Tibial nerve (tissue), 4 donors: ENCODE results near the gene UBE2E2. TPM values are rescaled to one million over a fixed set of nuclear protein-coding genes. Genes with fewer than 3 reads are reported as not detected.

ENCODE experiments used
- DNase-seq, 2 donors: peaks; one replicate each; pipeline ENCODE4 v3.0.0-alpha.2; 2019; ENCODE audit warnings: low spot score in 2 of 2
- H3K27ac ChIP-seq, 4 donors: fragments of 200-600 bp; sonication (generic) in 3 of 4; one replicate each; pipeline ENCODE4 v1.5.1; 2017 to 2019; ENCODE audit warnings: mild to moderate bottlenecking in 1 of 4
- H3K27me3 ChIP-seq, 2 donors: fragments of 200-600 bp; sonication (generic) in 1 of 2; one replicate each; pipeline versions ENCODE4 v1.5.1 to v1.6.0; 2017 to 2019
- H3K36me3 ChIP-seq, 3 donors: fragments of 200-600 bp; sonication (generic); one replicate each; pipeline ENCODE4 v1.5.1; 2018 to 2019
- H3K4me1 ChIP-seq, 4 donors: fragments of 200-600 bp; sonication (generic) in 3 of 4; one replicate each; pipeline ENCODE4 v1.5.1; 2017 to 2019
- H3K4me3 ChIP-seq, 4 donors: fragments of 200-600 bp; sonication (generic) in 3 of 4; one replicate each; pipeline ENCODE4 v1.5.1; 2017 to 2019; ENCODE audit warnings: mild to moderate bottlenecking in 1 of 4, moderate library complexity in 1 of 4
- H3K9me3 ChIP-seq, 4 donors: fragments of 200-600 bp; sonication (generic) in 3 of 4; one replicate each; pipeline ENCODE4 v1.5.1; 2017 to 2019
- EP300 ChIP-seq, 2 donors: sonication (generic); formaldehyde crosslinking; IDR thresholded peaks; one replicate each; pipeline ENCODE4 v1.6.1; 2017; ENCODE audit warnings: antibody characterized with exemption in 2 of 2, mild to moderate bottlenecking in 1 of 2
- POLR2A ChIP-seq, 2 donors: fragments of 450-650 bp; IDR thresholded peaks; one replicate each; pipeline ENCODE4 v1.6.1; 2017; ENCODE audit warnings: antibody characterized with exemption in 2 of 2, mild to moderate bottlenecking in 2 of 2, moderate library complexity in 2 of 2
- WGBS, 2 donors: methylation state at CpG; one replicate each; pipeline ENCODE4 v1.1.5; 2018; 5-methylcytosine and 5-hydroxymethylcytosine counted together
- total RNA-seq, 4 donors: library from RNA; depleted of rRNA; stranded (reverse); fragments of >200 nt; gene quantifications; one replicate each; pipeline ENCODE4 v1.1.0, GENCODE V29; 2016
- TF ChIP-seq, protein P1 (sequence below), 5 experiments: fragments of 200-600 bp in 3 of 5; fragments of 450-650 bp in 2 of 5; sonication (generic) in 3 of 5; IDR thresholded peaks; one replicate each; pipeline ENCODE4 v1.5.1; 2016 to 2019; ENCODE audit warnings: antibody characterized with exemption in 5 of 5, mild to moderate bottlenecking in 3 of 5, moderate library complexity in 2 of 5

UBE2E2 gene
- total RNA-seq, 4 donors from 2014 or later = 67.1 to 222 (median 130) TPM

DNA sequence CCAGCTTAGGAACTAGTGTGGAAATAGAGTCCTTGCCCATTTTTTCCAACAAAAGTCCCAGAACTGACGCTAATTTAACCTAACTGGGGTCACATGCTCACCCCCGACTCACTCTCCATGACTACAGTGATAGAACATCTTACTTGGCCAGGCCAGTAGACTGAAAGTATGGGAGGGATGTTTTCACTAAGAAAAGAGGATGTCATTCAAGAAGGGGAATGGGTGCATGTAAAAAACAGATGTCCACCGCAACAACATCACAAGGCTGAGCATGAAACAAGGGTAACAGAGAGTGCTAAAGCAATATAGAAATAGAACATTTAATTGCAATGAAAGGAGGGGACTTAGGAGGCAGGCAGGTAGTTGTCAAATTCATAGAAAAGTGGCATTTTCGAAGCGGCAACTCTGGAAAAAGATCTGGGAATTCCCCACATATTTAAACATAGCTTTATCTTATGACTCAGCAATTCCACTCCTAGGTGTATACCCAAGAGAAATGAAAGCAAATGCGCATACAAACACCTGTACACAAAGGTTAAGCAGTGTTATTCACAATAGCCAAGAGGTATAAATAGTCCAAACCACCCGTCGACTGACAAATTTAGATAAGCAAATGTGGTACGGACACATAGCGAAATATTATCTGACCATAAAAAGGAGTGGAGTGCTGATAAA lies 41.1 kb upstream of the UBE2E2 start:
- no peaks in the 10 kb centered on the region for H3K9me3 ChIP-seq
- H3K4me3 ChIP-seq = no peak overlapping the region
- peaks cover 0 to 9% (median 0%) of the 10 kb centered on the region in 4 donors for H3K4me1 ChIP-seq
- no peaks in the 10 kb centered on the region for H3K27me3 ChIP-seq
- no peaks in the 10 kb centered on the region for H3K36me3 ChIP-seq
- no peak overlapping the region for H3K27ac ChIP-seq
- TF ChIP-seq, protein P1, sequence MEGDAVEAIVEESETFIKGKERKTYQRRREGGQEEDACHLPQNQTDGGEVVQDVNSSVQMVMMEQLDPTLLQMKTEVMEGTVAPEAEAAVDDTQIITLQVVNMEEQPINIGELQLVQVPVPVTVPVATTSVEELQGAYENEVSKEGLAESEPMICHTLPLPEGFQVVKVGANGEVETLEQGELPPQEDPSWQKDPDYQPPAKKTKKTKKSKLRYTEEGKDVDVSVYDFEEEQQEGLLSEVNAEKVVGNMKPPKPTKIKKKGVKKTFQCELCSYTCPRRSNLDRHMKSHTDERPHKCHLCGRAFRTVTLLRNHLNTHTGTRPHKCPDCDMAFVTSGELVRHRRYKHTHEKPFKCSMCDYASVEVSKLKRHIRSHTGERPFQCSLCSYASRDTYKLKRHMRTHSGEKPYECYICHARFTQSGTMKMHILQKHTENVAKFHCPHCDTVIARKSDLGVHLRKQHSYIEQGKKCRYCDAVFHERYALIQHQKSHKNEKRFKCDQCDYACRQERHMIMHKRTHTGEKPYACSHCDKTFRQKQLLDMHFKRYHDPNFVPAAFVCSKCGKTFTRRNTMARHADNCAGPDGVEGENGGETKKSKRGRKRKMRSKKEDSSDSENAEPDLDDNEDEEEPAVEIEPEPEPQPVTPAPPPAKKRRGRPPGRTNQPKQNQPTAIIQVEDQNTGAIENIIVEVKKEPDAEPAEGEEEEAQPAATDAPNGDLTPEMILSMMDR (IDR thresholded peaks at IDR 0.05) = no peak
- TF ChIP-seq EP300 (IDR thresholded peaks at IDR 0.05) (no peak), POLR2A (IDR thresholded peaks at IDR 0.05) (no peak)
- DNase-seq = no peak
- WGBS, 2 donors = 71 to 79% methylated on average over 10 of the region's 10 CpGs

DNA sequence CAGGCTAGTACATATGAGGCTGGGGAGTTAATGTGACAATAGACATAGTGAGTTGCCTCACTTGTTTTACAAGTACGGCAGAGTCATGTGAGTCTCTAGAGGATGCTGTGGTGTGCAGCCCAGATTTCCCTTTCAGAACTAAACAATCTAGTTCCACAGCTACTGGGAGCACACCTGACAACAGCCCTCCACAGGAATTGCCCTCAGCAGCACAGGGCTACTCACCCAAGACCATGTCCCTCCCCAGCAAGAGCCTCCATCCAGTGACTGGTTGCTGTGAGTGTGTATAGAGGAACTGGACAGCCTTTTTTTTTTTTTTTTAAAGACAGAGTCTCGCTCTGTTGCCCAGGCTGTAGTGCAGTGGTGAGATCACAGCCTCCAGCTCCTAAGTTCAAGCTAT lies 40.2 kb upstream of the UBE2E2 start:
- H3K4me3 ChIP-seq = no peak overlapping the region
- H3K27ac ChIP-seq = no peak overlapping the region
- H3K4me1 ChIP-seq = peaks cover 0 to 9% (median 0%) of the 10 kb centered on the region in 4 donors
- WGBS, 2 donors = 47 to 78% methylated on average over 1 to 2 of the region's 2 CpGs
- no peaks in the 10 kb centered on the region for H3K9me3 ChIP-seq
- no peaks in the 10 kb centered on the region for H3K36me3 ChIP-seq
- DNase-seq = no peak
- no peaks in the 10 kb centered on the region for H3K27me3 ChIP-seq
- TF ChIP-seq EP300 (IDR thresholded peaks at IDR 0.05) (no peak), POLR2A (IDR thresholded peaks at IDR 0.05) (no peak)
- TF ChIP-seq, protein P1 (IDR thresholded peaks at IDR 0.05) = no peak

DNA sequence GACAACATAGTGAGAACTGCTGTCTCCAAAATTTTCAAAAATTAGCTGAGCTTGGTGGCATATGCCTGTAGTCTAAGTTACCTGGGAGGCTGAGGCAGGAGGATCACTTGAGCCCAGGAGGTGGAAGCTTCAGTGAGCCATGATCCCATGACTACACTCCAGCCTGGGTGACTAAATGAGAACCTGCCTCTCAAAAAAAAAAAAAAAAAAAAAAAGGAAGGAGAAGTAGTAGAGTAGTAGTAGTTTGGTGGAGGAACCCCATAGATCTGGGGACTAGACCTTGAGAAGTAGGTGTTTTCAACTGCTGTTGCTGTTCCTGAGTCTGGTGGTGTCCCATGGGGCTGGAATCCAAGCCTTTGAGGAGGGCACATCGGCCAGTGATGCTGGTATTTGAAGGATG lies 38.4 kb upstream of the UBE2E2 start:
- WGBS, 2 donors = 90 to 100% methylated on average over 1 of the region's 1 CpG
- Histone ChIP-seq H3K36me3 (no peaks in the 10 kb centered on the region), H3K9me3 (no peaks in the 10 kb centered on the region), H3K27me3 (no peaks in the 10 kb centered on the region), H3K4me1 (peaks cover 0 to 6% (median 0%) of the 10 kb centered on the region in 4 donors), H3K4me3 (no peak overlapping the region), H3K27ac (no peak overlapping the region)
- no peak for TF ChIP-seq EP300 (IDR thresholded peaks at IDR 0.05)
- DNase-seq = no peak

DNA sequence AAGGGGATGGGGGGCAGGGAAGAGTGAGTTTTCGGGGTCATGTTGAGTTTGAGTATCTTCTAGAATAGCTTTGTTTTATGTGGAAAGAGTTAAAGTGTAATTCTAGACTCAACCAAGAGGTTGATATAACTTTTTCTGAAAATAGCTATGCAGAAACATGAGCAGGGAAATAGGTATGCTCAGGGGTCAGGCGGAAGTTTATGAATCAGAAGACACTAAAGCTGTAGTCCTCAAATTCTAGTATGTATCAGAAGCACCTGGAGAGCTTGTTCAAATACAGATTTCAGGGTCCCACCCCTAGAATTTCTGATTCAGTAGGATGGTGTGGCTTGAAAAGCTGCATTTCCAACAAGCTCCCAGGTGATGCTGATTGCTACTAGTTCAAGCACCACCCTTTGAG lies 37.6 kb upstream of the UBE2E2 start:
- no peaks in the 10 kb centered on the region for H3K27me3 ChIP-seq
- no peak overlapping the region for H3K27ac ChIP-seq
- no peaks in the 10 kb centered on the region for H3K36me3 ChIP-seq
- DNase-seq = no peak
- 92 to 95% methylated on average over 2 of the region's 2 CpGs for WGBS, 2 donors
- no peaks in the 10 kb centered on the region for H3K9me3 ChIP-seq
- no peak overlapping the region for H3K4me3 ChIP-seq
- no peak for TF ChIP-seq EP300 (IDR thresholded peaks at IDR 0.05)
- no peaks in the 10 kb centered on the region for H3K4me1 ChIP-seq

DNA sequence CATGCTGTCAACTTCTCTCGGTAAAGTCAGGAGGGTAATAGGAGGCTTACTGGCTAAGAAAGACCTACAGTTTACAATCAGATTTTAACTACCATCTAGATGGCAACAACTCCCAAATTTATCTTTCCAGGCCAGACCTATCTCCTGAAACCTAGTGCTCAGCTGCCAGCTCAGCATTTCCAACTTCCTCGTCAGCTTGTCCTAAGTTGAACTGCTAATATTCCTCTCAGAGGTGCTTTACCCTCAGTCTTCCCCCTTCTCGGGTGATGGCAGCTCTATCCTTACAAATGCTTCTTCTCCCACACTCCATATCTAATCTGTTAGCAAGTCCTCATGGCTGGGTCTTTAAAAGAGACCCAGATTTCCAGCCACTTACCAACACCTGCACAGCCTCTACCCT lies 36.9 kb upstream of the UBE2E2 start:
- Histone ChIP-seq H3K36me3 (no peaks in the 10 kb centered on the region), H3K4me3 (no peak overlapping the region), H3K27me3 (no peaks in the 10 kb centered on the region), H3K4me1 (no peaks in the 10 kb centered on the region), H3K9me3 (no peaks in the 10 kb centered on the region), H3K27ac (no peak overlapping the region)
- 63 to 73% methylated on average over 3 of the region's 3 CpGs for WGBS, 2 donors
- TF ChIP-seq EP300 (IDR thresholded peaks at IDR 0.05) = no peak
- TF ChIP-seq, protein P1 (IDR thresholded peaks at IDR 0.05) = no peak
- TF ChIP-seq POLR2A (IDR thresholded peaks at IDR 0.05) = no peak
- DNase-seq = no peak

DNA sequence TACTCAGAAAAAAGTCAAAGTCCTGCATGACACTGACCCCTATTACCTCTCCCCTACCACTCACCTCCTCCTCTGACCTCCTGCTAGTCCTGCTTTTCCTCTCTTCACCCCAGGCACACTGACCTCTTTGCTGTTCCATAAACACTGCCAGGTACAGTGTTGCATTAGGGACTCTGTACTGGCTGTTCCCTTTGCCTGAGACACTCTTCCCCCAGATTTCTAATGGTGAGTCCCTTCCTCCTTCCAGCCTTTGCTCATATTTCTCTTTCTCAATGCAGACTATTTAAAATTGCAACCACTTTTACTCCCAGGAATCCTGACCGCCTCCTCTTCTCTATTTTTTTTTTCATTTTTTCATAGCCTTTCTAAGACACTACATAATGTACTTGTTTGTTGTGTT lies 36.3 kb upstream of the UBE2E2 start:
- Histone ChIP-seq H3K4me3 (no peak overlapping the region), H3K36me3 (no peaks in the 10 kb centered on the region), H3K9me3 (no peaks in the 10 kb centered on the region), H3K4me1 (no peaks in the 10 kb centered on the region), H3K27ac (no peak overlapping the region), H3K27me3 (no peaks in the 10 kb centered on the region)
- no peak for DNase-seq
- 64 to 82% methylated on average over 1 of the region's 1 CpG for WGBS, 2 donors
- no peak for TF ChIP-seq POLR2A (IDR thresholded peaks at IDR 0.05)
- TF ChIP-seq, protein P1 (IDR thresholded peaks at IDR 0.05) = no peak
- no peak for TF ChIP-seq EP300 (IDR thresholded peaks at IDR 0.05)
